Common myeloid progenitor, CD34-positive (primary cell): Measurements from ENCODE around the gene SCNN1B.

ENCODE experiments used
- CTCF ChIA-PET: fragments of 350-600 bp; sonication (Branson Sonifier 250); formaldehyde crosslinking; loops from one replicate; lab custom pipeline; 2021; ENCODE audit warnings: antibody characterized with exemption; lab: Charles Lee
- POLR2A ChIA-PET: fragments of 350-600 bp; sonication (Branson Sonifier 250); formaldehyde crosslinking; loops from one replicate; lab custom pipeline; 2021; ENCODE audit warnings: antibody characterized with exemption; lab: Charles Lee
- DNase-seq, 3 donors: peaks; one replicate each; pipeline versions ENCODE4 v3.0.0 to v3.0.0-alpha.2; 2013
- H3K27ac ChIP-seq, 2 experiments: 1 replicate in 1 of 2; 2 replicates in 1 of 2; pipeline ENCODE4 v1.7.0; 2013; ENCODE audit warnings: inconsistent platforms in 2 of 2, low read length in 2 of 2, mild to moderate bottlenecking in 2 of 2, low read depth in 1 of 2, moderate library complexity in 1 of 2; ENCODE audit not compliant: severe bottlenecking in 2 of 2, insufficient read depth in 1 of 2, poor library complexity in 1 of 2
- H3K27me3 ChIP-seq, 5 experiments: replicated peaks in 2 of 5; 1 replicate in 3 of 5; 2 replicates in 2 of 5; pipeline versions ENCODE4 v1.6.1 to v1.7.0; 2013; ENCODE audit warnings: low read length in 4 of 5, mild to moderate bottlenecking in 2 of 5, moderate library complexity in 2 of 5, inconsistent platforms in 1 of 5; ENCODE audit not compliant: insufficient read depth in 5 of 5, control insufficient read depth in 4 of 5
- H3K36me3 ChIP-seq, 4 experiments: 1 replicate in 2 of 4; 2 replicates in 2 of 4; pipeline versions ENCODE4 v1.6.1 to v1.7.0; 2013; ENCODE audit warnings: low read length in 3 of 4, control low read depth in 1 of 4, mild to moderate bottlenecking in 1 of 4; ENCODE audit not compliant: control insufficient read depth in 4 of 4, insufficient read depth in 4 of 4
- H3K4me1 ChIP-seq, 4 experiments: 1 replicate in 3 of 4; 2 replicates in 1 of 4; pipeline versions ENCODE4 v1.6.1 to v1.7.1; 2013; ENCODE audit warnings: low read length in 3 of 4, mild to moderate bottlenecking in 3 of 4, control low read depth in 1 of 4, inconsistent platforms in 1 of 4, moderate library complexity in 1 of 4; ENCODE audit not compliant: control insufficient read depth in 4 of 4, insufficient read depth in 4 of 4; ENCODE audit errors: control extremely low read depth in 1 of 4
- H3K4me3 ChIP-seq, 7 experiments: 1 replicate in 4 of 7; 2 replicates in 3 of 7; pipeline versions ENCODE4 v1.5.1 to v1.7.0; 2013; ENCODE audit warnings: mild to moderate bottlenecking in 7 of 7, low read length in 6 of 7, moderate library complexity in 6 of 7, inconsistent platforms in 2 of 7, low read depth in 2 of 7, control low read depth in 1 of 7; ENCODE audit not compliant: insufficient read depth in 4 of 7, control insufficient read depth in 1 of 7; ENCODE audit errors: extremely low read depth in 1 of 7
- H3K9me3 ChIP-seq, 5 experiments: 1 replicate in 4 of 5; 2 replicates in 1 of 5; pipeline versions ENCODE4 v1.6.1 to v1.7.1; 2013; ENCODE audit warnings: low read length in 4 of 5, mild to moderate bottlenecking in 2 of 5, inconsistent platforms in 1 of 5, low read depth in 1 of 5, moderate library complexity in 1 of 5; ENCODE audit not compliant: control insufficient read depth in 4 of 5, insufficient read depth in 2 of 5; ENCODE audit errors: control extremely low read depth in 1 of 5
- WGBS: methylation state at CpG from one replicate; pipeline ENCODE4 v1.1.5; 2013; ENCODE audit not compliant: insufficient coverage; 5-methylcytosine and 5-hydroxymethylcytosine counted together

The SCNN1B gene

DNA sequence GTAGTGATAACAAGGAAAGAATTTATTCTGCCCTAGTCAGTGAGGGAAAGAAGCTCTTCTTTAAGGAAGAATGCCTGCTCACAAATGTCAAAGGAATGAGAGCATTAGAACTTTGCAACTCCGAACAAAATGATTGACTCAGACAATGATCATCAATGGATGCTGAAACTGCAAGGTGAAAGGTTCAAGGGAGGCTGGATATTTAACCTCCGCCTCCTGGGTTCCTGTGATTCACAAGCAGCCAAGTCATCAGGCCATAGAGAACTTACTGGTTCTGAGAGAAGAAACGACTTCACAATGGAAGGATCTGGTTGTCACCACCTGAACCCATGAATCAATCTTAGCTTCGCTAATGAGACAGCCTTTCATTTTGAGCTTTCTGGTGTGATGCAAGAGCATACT is 16.0 kb upstream of the SCNN1B start:
- ChIA-PET CTCF (no interaction called here), POLR2A (no interaction called here)
- Histone ChIP-seq H3K27me3 (peaks cover 0 to 9% (median 0%) of the 10 kb centered on the region in 5 experiments), H3K9me3 (peaks cover 0 to 3% (median 0%) of the 10 kb centered on the region in 5 experiments), H3K27ac (no peak overlapping the region), H3K36me3 (no peaks in the 10 kb centered on the region), H3K4me1 (no peaks in the 10 kb centered on the region), H3K4me3 (no peak overlapping the region)
- WGBS: 73% methylated on average over 4 of the region's 4 CpGs
- DNase-seq: no peak

DNA sequence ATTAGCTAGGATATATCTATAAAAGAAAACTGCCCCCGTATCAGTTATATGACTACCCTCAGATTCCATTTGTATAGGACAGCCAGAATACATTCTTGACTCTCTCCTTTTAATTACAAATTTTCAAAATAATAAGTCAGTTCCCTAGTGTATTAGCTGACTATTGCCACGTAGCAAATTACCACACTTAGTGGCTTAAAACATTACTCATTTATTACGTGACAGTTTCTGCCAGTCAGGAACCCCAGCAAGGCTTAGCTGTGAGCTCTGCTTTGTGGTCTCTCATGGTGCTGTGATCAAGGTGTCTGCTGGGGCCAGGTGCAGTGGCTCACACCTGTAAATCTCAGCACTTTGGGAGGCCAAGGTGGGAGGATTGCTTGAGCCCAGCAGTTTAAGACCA is 13.9 kb upstream of the SCNN1B start:
- Histone ChIP-seq H3K27ac (no peak overlapping the region), H3K4me3 (no peak overlapping the region), H3K9me3 (peaks cover 0 to 3% (median 0%) of the 10 kb centered on the region in 5 experiments), H3K36me3 (no peaks in the 10 kb centered on the region), H3K4me1 (no peaks in the 10 kb centered on the region), H3K27me3 (peaks cover 0 to 4% (median 0%) of the 10 kb centered on the region in 5 experiments)
- ChIA-PET POLR2A (no interaction called here), CTCF (no interaction called here)
- no peak for DNase-seq
- WGBS: 82% methylated on average over 3 of the region's 3 CpGs

DNA sequence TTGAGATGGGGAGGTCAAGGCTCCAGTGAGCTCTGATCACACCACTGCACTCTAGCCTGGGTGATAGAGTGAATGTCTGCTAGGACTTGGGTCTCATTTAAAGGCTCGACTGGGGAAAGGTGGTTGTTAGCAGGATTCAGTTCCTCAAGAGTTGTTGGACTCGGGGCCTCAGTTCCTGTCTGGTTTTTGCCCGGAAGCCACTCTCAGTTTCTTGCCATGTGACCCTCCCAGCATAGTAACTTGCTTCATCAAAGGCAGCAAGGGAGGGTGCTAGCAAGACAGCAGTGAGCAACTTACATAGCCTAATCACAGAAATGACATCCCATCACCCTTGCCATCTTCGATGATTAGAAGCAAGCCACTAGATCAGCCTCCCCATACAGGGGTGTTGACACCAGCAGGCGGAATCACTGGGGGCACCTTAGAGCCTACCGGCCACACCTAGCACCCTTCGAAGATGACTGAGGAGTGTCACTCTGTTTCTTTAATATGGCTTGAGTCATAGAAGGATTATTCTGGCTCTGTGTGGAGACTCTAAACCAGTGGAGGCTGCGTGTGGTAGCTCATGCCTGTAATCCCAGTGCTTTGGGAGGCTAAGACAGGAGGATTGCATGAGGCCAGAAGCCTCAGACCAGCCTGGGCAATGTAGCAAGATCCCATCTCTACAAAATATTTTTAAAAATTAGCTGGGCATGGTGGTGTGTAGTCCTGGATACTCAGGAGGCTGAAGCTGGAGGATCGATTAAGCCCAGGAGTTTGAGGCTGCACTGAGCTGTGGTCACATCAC is 13.2 kb upstream of the SCNN1B start:
- ChIA-PET CTCF (no interaction called here), POLR2A (no interaction called here)
- WGBS: 65% methylated on average over 8 of the region's 9 CpGs

DNA sequence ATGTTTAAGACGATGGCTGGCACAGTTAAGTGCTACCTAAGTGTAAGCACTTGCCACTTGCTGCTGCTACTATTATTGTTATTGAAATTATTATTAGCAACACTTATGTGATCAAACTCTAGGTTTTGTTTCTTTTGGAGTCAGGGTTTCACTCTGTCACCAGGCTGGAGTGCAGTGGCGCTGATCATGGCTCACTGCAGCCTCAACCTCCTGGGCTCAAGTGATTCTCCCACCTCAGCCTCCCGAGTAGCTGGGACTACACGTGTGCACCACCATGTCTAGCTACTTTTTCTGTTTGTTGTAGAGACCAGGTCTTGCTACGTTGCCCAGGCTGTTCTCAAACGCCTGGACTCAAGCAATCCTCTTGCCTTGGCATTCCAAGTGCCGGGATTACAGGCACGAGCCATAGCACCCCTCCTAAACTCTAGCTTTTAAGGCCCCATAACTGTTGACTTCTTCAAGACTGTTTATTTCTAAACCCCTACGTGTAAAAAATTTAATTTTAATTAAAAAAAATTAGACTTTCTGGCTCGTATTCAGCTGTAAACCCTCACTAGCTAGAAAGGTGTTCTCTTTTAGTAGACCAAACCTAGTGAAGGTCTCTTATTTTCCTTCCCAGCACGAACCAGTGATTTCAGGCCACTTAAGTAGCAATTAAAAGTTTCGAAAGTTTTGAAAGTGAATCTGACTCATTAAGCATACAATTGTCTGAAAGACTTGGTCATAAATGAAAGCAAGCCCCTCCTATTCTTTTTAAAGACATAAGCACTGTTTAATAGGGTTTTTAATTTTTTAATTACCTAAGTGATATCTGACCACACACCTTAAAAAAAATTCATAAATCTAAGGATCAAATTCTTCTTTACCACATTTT is 11.7 kb upstream of the SCNN1B start:
- H3K27me3 ChIP-seq: peaks cover 0 to 5% (median 0%) of the 10 kb centered on the region in 5 experiments
- H3K27ac ChIP-seq: no peak overlapping the region
- no peaks in the 10 kb centered on the region for H3K36me3 ChIP-seq
- peaks cover 0 to 3% (median 0%) of the 10 kb centered on the region in 5 experiments for H3K9me3 ChIP-seq
- 90% methylated on average over 6 of the region's 12 CpGs for WGBS
- ChIA-PET POLR2A (no interaction called here), CTCF (interaction anchor here (0.6 kb wide), 1 partner anchor 148 kb away, joined by 3 read pairs; no protein-coding TSS in a partner anchor)
- H3K4me3 ChIP-seq: no peak overlapping the region
- DNase-seq: no peak
- H3K4me1 ChIP-seq: no peaks in the 10 kb centered on the region

More for the DNA sequence above, 13.2 kb upstream of the SCNN1B start:
- Histone ChIP-seq H3K9me3 (peaks cover 0 to 3% (median 0%) of the 10 kb centered on the region in 5 experiments), H3K36me3 (no peaks in the 10 kb centered on the region), H3K27me3 (peaks cover 0 to 3% (median 0%) of the 10 kb centered on the region in 5 experiments), H3K4me1 (no peaks in the 10 kb centered on the region), H3K4me3 (no peak overlapping the region), H3K27ac (no peak overlapping the region)
- no peak for DNase-seq

DNA sequence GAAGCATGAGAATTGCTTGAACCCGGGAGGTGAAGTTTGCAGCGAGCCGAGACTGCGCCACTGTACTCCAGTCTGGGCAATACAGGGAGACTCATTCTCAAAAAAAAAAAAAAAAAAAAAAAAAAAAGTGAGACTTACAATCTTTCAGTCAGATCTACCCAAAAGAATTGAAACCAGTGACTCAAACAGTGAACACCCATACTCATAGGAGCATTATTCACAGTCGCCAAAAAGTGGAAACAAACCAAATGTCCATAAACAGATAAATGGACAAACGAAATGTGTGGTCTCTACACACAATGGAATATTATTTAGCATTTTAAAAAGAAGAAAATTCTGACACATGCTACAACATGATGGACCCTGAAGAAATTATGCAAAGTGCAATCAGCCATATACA is 9.1 kb upstream of the SCNN1B start:
- no peaks in the 10 kb centered on the region for H3K4me1 ChIP-seq
- DNase-seq: no peak
- POLR2A ChIA-PET: no interaction called here
- peaks cover 0 to 28% (median 5%) of the 10 kb centered on the region in 5 experiments for H3K27me3 ChIP-seq
- CTCF ChIA-PET: no interaction called here
- no peak overlapping the region for H3K27ac ChIP-seq
- 100% methylated on average over 4 of the region's 6 CpGs for WGBS
- H3K4me3 ChIP-seq: no peak overlapping the region
- H3K36me3 ChIP-seq: no peaks in the 10 kb centered on the region
- peaks cover 0 to 3% (median 0%) of the 10 kb centered on the region in 5 experiments for H3K9me3 ChIP-seq

DNA sequence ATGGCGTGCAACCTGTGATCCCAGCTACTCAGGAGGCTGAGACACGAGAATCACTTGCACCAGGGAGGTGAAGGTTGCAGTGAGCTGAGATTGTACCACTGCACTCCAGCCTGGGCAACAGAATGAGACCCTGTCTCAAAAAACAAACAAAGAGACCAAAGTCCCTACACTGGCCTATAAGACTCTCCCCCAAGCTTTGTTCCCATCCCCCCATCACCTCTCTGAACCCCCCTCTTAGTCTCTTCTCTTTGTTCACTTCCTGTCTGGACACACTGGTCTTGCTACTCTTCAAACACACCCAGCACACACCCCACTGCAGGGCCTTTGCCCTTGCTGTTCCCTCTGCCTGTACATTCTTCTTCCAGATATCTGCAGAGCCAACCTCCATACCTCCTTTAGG is 7.8 kb upstream of the SCNN1B start:
- 94% methylated on average over 2 of the region's 2 CpGs for WGBS
- Histone ChIP-seq H3K27ac (no peak overlapping the region), H3K9me3 (peaks cover 0 to 3% (median 0%) of the 10 kb centered on the region in 5 experiments), H3K27me3 (peaks cover 0 to 33% (median 5%) of the 10 kb centered on the region in 5 experiments), H3K36me3 (no peaks in the 10 kb centered on the region), H3K4me1 (no peaks in the 10 kb centered on the region), H3K4me3 (no peak overlapping the region)
- no peak for DNase-seq
- CTCF ChIA-PET: no interaction called here
- POLR2A ChIA-PET: no interaction called here
